Body of pancreas (tissue), 4 donors: ENCODE results near the gene FOXK2. TPM values are rescaled to one million over a fixed set of nuclear protein-coding genes. Genes with fewer than 3 reads are reported as not detected.

ENCODE experiments used
- ATAC-seq: fragments of 150-250 bp; one replicate; pipeline ENCODE4 v1.9.1; 2016
- DNase-seq, 4 donors: peaks; one replicate each; pipeline ENCODE4 v3.0.0-alpha.2; 2019
- H3K27ac ChIP-seq, 4 donors: fragments of 200-600 bp; sonication (generic); 1 replicate in 3 of 4; 2 replicates in 1 of 4; pipeline versions ENCODE4 v1.5.1 to v1.6.1; 2016 to 2019; ENCODE audit warnings: mild to moderate bottlenecking in 1 of 4, mixed read lengths in 1 of 4, moderate library complexity in 1 of 4
- H3K27me3 ChIP-seq, 2 donors: fragments of 200-600 bp; sonication (generic); one replicate each; pipeline ENCODE4 v1.6.0; 2016; ENCODE audit warnings: mild to moderate bottlenecking in 1 of 2
- H3K36me3 ChIP-seq, 2 donors: fragments of 200-600 bp; sonication (generic); replicated peaks in 1 of 2; 2 replicates each; pipeline ENCODE4 v1.5.1; 2016; ENCODE audit warnings: low read depth in 2 of 2; ENCODE audit not compliant: insufficient read depth in 1 of 2
- H3K4me1 ChIP-seq: fragments of 200-600 bp; sonication (generic); one replicate; pipeline ENCODE4 v1.6.0; 2016
- H3K4me3 ChIP-seq, 2 donors: fragments of 200-600 bp; sonication (generic); 1 replicate in 1 of 2; 2 replicates in 1 of 2; pipeline ENCODE4 v1.5.1; 2016 to 2019
- H3K9me3 ChIP-seq, 3 donors: fragments of 200-600 bp; sonication (generic); 1 replicate in 2 of 3; 2 replicates in 1 of 3; pipeline ENCODE4 v1.5.1; 2016
- POLR2A ChIP-seq, 3 donors: fragments of 450-650 bp; IDR thresholded peaks; one replicate each; pipeline ENCODE4 v1.6.1; 2016; ENCODE audit warnings: antibody characterized with exemption in 3 of 3, mild to moderate bottlenecking in 2 of 3
- WGBS, 2 donors: methylation state at CpG; one replicate each; pipeline ENCODE4 v1.1.5; 2017; 5-methylcytosine and 5-hydroxymethylcytosine counted together
- intact Hi-C: fragments of 100-400 bp; cut with DNase I; formaldehyde crosslinking; loops from one replicate; pipeline ENCODE4 v1.15.1; 2023
- total RNA-seq, 2 donors: library from RNA; depleted of rRNA; stranded (reverse); fragments of >200 nt; gene quantifications; one replicate each; pipeline ENCODE4 v1.1.0, GENCODE V29; 2016
- TF ChIP-seq, protein P1 (sequence below), 7 experiments: fragments of 450-650 bp in 4 of 7; fragments of 200-600 bp in 3 of 7; sonication (generic) in 3 of 7; IDR thresholded peaks; one replicate each; pipeline ENCODE4 v1.5.1; 2016 to 2019; ENCODE audit warnings: antibody characterized with exemption in 7 of 7

Gene FOXK2
- total RNA-seq, 2 donors from 2014 or later: 10.6 to 25.1 TPM

DNA sequence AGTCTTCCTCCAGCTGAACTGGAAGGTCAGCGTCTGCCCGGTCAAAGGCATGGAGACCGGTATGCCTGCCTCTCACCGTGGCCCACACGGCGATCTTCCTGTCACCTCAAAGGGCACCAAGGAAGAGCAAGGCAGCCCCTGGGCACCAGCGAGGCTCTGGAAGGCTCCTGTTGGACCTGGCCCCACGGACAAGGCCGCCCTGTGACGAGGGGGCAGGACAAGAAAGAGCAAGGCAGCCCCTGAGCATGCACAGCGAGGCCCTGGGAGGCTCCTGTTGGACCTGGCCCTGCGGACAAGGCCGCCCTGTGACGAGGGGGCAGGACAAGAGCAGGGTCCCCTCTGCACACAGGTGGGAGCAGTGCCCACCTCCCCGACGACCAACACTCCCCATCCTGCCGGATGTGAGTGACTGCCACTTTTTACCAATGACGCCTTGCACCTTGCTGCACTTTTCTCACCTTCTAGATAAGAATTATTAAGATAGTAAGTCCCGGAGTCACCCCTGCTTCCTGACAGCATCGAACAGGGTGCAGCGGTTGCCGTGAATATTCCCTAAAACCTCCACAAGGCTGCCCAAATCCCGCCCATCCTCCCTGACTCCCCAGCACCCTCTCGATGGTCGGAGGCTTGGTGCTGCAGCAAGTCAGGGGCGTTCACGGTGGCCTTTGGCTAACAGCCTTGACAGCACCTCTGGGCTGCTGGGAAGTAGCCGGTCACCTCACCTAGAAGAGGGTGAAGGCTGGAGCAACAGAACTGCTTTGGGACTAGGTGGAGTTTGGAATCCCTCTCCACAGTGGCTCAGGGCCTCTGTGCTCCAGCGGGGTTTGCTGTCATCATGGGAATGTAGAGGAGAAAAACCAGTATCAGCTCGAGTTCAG, 134.4 kb downstream of the FOXK2 start:
- intact Hi-C loops: loop anchor here (5.0 kb wide), 1 partner anchor 48 kb away; no protein-coding TSS in a partner anchor
- 74 to 82% methylated on average over 13 to 30 of the region's 30 CpGs for WGBS, 2 donors
- DNase-seq (no peak), ATAC-seq (no peak)
- peak overlapping the region in 1 of 4 donors; percentile 36 for H3K27ac ChIP-seq
- H3K4me3 ChIP-seq: no peak overlapping the region
- peaks cover 3% of the 10 kb centered on the region for H3K4me1 ChIP-seq
- no peaks in the 10 kb centered on the region for H3K36me3 ChIP-seq
- H3K27me3 ChIP-seq: no peaks in the 10 kb centered on the region
- no peak for TF ChIP-seq POLR2A (IDR thresholded peaks at IDR 0.05)
- TF ChIP-seq, protein P1, sequence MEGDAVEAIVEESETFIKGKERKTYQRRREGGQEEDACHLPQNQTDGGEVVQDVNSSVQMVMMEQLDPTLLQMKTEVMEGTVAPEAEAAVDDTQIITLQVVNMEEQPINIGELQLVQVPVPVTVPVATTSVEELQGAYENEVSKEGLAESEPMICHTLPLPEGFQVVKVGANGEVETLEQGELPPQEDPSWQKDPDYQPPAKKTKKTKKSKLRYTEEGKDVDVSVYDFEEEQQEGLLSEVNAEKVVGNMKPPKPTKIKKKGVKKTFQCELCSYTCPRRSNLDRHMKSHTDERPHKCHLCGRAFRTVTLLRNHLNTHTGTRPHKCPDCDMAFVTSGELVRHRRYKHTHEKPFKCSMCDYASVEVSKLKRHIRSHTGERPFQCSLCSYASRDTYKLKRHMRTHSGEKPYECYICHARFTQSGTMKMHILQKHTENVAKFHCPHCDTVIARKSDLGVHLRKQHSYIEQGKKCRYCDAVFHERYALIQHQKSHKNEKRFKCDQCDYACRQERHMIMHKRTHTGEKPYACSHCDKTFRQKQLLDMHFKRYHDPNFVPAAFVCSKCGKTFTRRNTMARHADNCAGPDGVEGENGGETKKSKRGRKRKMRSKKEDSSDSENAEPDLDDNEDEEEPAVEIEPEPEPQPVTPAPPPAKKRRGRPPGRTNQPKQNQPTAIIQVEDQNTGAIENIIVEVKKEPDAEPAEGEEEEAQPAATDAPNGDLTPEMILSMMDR (IDR thresholded peaks at IDR 0.05): no peak
- H3K9me3 ChIP-seq: no peaks in the 10 kb centered on the region

Other genes with a start within 250 kb of the FOXK2 start
- gene CSNK1D, start 246.0 kb upstream of the FOXK2 start, total RNA-seq: 100 to 1,000 TPM in 1 of 2 donors, 10 to 100 TPM in 1; 37.6 to 116 TPM
- not detected for gene CD7, start 202.1 kb upstream of the FOXK2 start, total RNA-seq
- 1 to 10 TPM; 5.4 to 6.3 TPM for gene SECTM1, start 186.0 kb upstream of the FOXK2 start, total RNA-seq
- gene TEX19, start 160.5 kb upstream of the FOXK2 start, total RNA-seq: not detected
- not detected for gene UTS2R, start 148.0 kb upstream of the FOXK2 start, total RNA-seq
- 100 to 1,000 TPM in 1 of 2 donors, 10 to 100 TPM in 1; 54.7 to 188 TPM for gene HEXD, start 101.4 kb upstream of the FOXK2 start, total RNA-seq
- 10 to 100 TPM; 16.8 to 40.0 TPM for gene OGFOD3, start 101.1 kb upstream of the FOXK2 start, total RNA-seq
- gene CYBC1, start 69.0 kb upstream of the FOXK2 start, total RNA-seq: 10 to 100 TPM; 53.1 to 68.2 TPM
- gene NARF, start 61.0 kb upstream of the FOXK2 start, total RNA-seq: 10 to 100 TPM; 14.5 to 85.4 TPM
- gene WDR45B, start 128.7 kb downstream of the FOXK2 start, total RNA-seq: 10 to 100 TPM; 45.5 to 49.3 TPM
- 10 to 100 TPM; 18.2 to 39.9 TPM for gene RAB40B, start 179.0 kb downstream of the FOXK2 start, total RNA-seq
- gene FN3KRP, start 197.0 kb downstream of the FOXK2 start, total RNA-seq: 1 to 10 TPM; 7.6 to 8.0 TPM
- gene FN3K, start 215.9 kb downstream of the FOXK2 start, total RNA-seq: 10 to 100 TPM; 15.2 to 29.1 TPM
- gene TBCD, start 232.3 kb downstream of the FOXK2 start, total RNA-seq: 10 to 100 TPM; 38.9 to 74.8 TPM